Measurements from ENCODE around the gene LFNG. TPM values are rescaled to one million over a fixed set of nuclear protein-coding genes. Genes with fewer than 3 reads are reported as not detected.

The LFNG gene
- total and polyA plus RNA-seq, 2 of the 13 experiments (the other 11 are each of a cell fraction or from before 2014, with no cell fraction given) = 0.44 to 1.5 TPM

DNA sequence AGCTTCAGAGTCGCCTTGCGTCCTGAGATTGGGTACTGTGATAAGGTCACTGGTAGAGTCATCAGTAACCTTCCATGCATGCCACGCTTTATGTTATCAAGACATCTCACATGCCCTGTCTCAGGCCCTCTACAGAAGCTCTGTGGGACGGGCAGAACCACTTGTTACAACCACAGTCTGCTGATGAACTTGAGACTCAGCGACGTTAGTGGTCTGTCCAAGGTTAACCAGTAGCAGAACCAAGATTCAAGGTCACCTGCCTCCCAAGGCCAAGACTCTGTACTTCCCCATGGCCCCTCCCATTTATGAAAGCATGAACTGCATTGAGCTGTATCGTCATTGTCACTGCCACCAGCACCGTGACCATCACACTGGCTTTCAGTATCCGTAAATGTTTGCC lies 54.2 kb downstream of the LFNG start:
- H3K4me3 ChIP-seq (replicated peaks in 1 of 3; ENCODE audit: insufficient read depth in 1 of 3, low read depth in 2 of 3, low read length in 3 of 3) = no peak overlapping the region
- CTCF ChIA-PET (ENCODE audit: low intra/inter-chr PET ratio, low total read pairs) = no interaction called here
- intact Hi-C loops (cut with micrococcal nuclease; ENCODE audit: unreplicated experiment) (no loop called here), in situ Hi-C loops (cut with HindIII; ENCODE audit: extremely low pct_ligation_motif_present, low pct_unique_long_range_greater_than_20kb) (no loop called here)
- no peak overlapping the region for H3K9ac ChIP-seq (ENCODE audit: insufficient read depth, low read depth, low read length)
- BruUV-seq (replicated peaks) = no TSS peak
- FAIRE-seq (no peak), DNase-seq (ENCODE audit: low spot score) (no peak), ATAC-seq (no peak)
- no peaks in the 10 kb centered on the region for H3K4me1 ChIP-seq (ENCODE audit: insufficient read depth, low read length)
- H2AFZ ChIP-seq (ENCODE audit: low read length) = no peak overlapping the region
- no peaks in the 10 kb centered on the region for H3K9me3 ChIP-seq (ENCODE audit: low read length)
- TF ChIP-seq JUND (CRISPR knock-in tag; IDR thresholded peaks at IDR 0.05) = no peak
- no peak for TF ChIP-seq NRL (CRISPR knock-in tag; IDR thresholded peaks at IDR 0.05; ENCODE audit: borderline replicate concordance)
- TF ChIP-seq, protein P1, sequence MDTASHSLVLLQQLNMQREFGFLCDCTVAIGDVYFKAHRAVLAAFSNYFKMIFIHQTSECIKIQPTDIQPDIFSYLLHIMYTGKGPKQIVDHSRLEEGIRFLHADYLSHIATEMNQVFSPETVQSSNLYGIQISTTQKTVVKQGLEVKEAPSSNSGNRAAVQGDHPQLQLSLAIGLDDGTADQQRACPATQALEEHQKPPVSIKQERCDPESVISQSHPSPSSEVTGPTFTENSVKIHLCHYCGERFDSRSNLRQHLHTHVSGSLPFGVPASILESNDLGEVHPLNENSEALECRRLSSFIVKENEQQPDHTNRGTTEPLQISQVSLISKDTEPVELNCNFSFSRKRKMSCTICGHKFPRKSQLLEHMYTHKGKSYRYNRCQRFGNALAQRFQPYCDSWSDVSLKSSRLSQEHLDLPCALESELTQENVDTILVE (CRISPR knock-in tag; IDR thresholded peaks at IDR 0.05) = no peak
- TF ChIP-seq, protein P2, sequence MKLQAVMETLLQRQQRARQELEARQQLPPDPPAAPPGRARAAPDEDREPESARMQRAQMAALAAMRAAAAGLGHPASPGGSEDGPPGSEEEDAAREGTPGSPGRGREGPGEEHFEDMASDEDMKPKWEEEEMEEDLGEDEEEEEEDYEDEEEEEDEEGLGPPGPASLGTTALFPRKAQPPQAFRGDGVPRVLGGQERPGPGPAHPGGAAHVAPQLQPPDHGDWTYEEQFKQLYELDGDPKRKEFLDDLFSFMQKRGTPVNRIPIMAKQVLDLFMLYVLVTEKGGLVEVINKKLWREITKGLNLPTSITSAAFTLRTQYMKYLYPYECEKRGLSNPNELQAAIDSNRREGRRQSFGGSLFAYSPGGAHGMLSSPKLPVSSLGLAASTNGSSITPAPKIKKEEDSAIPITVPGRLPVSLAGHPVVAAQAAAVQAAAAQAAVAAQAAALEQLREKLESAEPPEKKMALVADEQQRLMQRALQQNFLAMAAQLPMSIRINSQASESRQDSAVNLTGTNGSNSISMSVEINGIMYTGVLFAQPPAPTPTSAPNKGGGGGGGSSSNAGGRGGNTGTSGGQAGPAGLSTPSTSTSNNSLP (IDR thresholded peaks at IDR 0.05; ENCODE audit: low read depth, low read length) = no peak
- no peak for TF ChIP-seq ZNF432 (CRISPR knock-in tag; IDR thresholded peaks at IDR 0.05; ENCODE audit: borderline replicate concordance)
- no peak for TF ChIP-seq FOXK1 (CRISPR knock-in tag; IDR thresholded peaks at IDR 0.05; ENCODE audit: borderline replicate concordance, low read depth)
- TF ChIP-seq TBL1XR1 (IDR thresholded peaks at IDR 0.05; ENCODE audit: borderline replicate concordance, low read length, partially characterized antibody) = no peak
- TF ChIP-seq, protein P3, sequence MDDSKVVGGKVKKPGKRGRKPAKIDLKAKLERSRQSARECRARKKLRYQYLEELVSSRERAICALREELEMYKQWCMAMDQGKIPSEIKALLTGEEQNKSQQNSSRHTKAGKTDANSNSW (CRISPR knock-in tag; IDR thresholded peaks at IDR 0.05; ENCODE audit: borderline replicate concordance) = no peak
- TF ChIP-seq ZNF550 (CRISPR knock-in tag; IDR thresholded peaks at IDR 0.05; ENCODE audit: borderline replicate concordance) = no peak
- TF ChIP-seq, protein P4, sequence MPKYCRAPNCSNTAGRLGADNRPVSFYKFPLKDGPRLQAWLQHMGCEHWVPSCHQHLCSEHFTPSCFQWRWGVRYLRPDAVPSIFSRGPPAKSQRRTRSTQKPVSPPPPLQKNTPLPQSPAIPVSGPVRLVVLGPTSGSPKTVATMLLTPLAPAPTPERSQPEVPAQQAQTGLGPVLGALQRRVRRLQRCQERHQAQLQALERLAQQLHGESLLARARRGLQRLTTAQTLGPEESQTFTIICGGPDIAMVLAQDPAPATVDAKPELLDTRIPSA (CRISPR knock-in tag; IDR thresholded peaks at IDR 0.05; ENCODE audit: borderline replicate concordance) = no peak
- TF ChIP-seq ZNF264 (CRISPR knock-in tag; IDR thresholded peaks at IDR 0.05) = no peak
- no peak overlapping the region for H3K27ac ChIP-seq (ENCODE audit: extremely low read length, insufficient read depth, low read length)
- H3K4me2 ChIP-seq (ENCODE audit: low read depth, low read length) = no peak overlapping the region
- 99% methylated on average over 7 of the region's 9 CpGs for WGBS (ENCODE audit: low lambda C conversion rate)
- no peaks in the 10 kb centered on the region for H3K27me3 ChIP-seq (ENCODE audit: control insufficient read depth in 1 of 2, insufficient read depth in 2 of 2, low read length in 2 of 2)
- POLR2A ChIA-PET = no interaction called here
- no peaks in the 10 kb centered on the region for H4K20me1 ChIP-seq (ENCODE audit: insufficient read depth, low read length)
- H3K79me2 ChIP-seq (ENCODE audit: insufficient read depth, low read length) = no peaks in the 10 kb centered on the region
- H3K36me3 ChIP-seq (replicated peaks in 1 of 2; ENCODE audit: control insufficient read depth in 1 of 2, insufficient read depth in 2 of 2, low read length in 2 of 2) = no peaks in the 10 kb centered on the region

All from HepG2 (cell line).